ENCODE results near the gene NTRK3. TPM values are rescaled to one million over a fixed set of nuclear protein-coding genes. Genes with fewer than 3 reads are reported as not detected.

NTRK3 gene
- total and polyA plus RNA-seq, 2 of the 13 experiments (the other 11 are each of a cell fraction or from before 2014, with no cell fraction given) = not detected

DNA sequence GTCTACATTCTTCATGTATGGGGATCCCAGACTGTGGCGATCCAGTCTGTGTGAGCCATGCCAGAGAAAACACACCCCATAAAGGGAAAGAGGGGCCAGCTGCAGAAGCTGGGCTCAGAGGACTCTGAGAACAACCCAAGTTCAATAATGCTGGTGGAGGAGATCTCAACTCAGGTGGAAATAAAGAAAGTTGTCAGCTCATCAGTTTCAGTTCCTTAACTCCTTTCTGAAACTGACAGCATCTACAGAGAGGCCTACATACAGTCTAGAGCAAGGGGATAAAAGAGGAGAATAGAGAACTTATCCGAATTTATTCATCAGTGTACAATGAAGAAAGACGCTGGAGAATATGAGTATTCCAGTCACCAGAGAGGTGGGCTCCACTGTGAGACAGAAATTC is 77.0 kb downstream of the NTRK3 start (continued):
- no peak for TF ChIP-seq SMARCE1 (IDR thresholded peaks at IDR 0.05; ENCODE audit: borderline replicate concordance)

DNA sequence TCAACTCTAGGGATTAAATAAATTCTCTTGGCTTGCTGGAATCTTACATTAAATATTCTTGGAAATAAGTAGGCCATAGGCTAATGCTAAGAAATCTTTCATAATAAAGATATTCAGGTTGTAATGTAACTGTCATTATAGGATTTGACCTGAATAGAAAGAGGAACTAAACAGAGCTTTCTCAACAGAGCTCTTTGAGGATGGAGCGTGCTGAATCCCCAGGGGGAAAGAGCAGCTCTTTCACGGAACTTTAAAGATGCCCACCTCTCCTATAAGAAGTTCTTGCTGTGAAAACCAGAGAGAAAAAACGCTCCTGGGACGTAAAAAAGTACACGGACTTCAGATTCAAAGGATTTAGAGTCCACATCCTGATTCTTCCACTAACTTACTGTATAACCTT is 77.9 kb downstream of the NTRK3 start:
- H3K27me3 ChIP-seq (ENCODE audit: control insufficient read depth in 1 of 2, insufficient read depth in 2 of 2, low read length in 2 of 2) = no peaks in the 10 kb centered on the region; a peak in 1 of 5 replicates
- DNase-seq (ENCODE audit: low spot score) = no peak
- ChIA-PET POLR2A (no interaction called here), CTCF (ENCODE audit: low intra/inter-chr PET ratio, low total read pairs) (no interaction called here)
- H2AFZ ChIP-seq (ENCODE audit: low read length) = no peak overlapping the region
- H3K9ac ChIP-seq (ENCODE audit: insufficient read depth, low read depth, low read length) = no peak overlapping the region
- in situ Hi-C loops (cut with HindIII; ENCODE audit: extremely low pct_ligation_motif_present, low pct_unique_long_range_greater_than_20kb) (no loop called here), intact Hi-C loops (cut with micrococcal nuclease; ENCODE audit: unreplicated experiment) (no loop called here)
- H3K36me3 ChIP-seq (replicated peaks in 1 of 2; ENCODE audit: control insufficient read depth in 1 of 2, insufficient read depth in 2 of 2, low read length in 2 of 2) = no peaks in the 10 kb centered on the region
- ATAC-seq = no peak
- no peaks in the 10 kb centered on the region for H3K4me1 ChIP-seq (ENCODE audit: insufficient read depth, low read length)
- no peak for FAIRE-seq
- H3K4me3 ChIP-seq (replicated peaks in 1 of 3; ENCODE audit: insufficient read depth in 1 of 3, low read depth in 2 of 3, low read length in 3 of 3) = no peak overlapping the region
- no TSS peak for BruUV-seq (replicated peaks)
- H3K4me2 ChIP-seq (ENCODE audit: low read depth, low read length) = no peak overlapping the region
- TF ChIP-seq SUZ12 (IDR thresholded peaks at IDR 0.05; ENCODE audit: low read depth, low read length) (no peak), ZNF773 (CRISPR knock-in tag; IDR thresholded peaks at IDR 0.05; ENCODE audit: borderline replicate concordance) (no peak), TBX3 (IDR thresholded peaks at IDR 0.05; ENCODE audit: borderline replicate concordance) (no peak), ZNF101 (CRISPR knock-in tag; IDR thresholded peaks at IDR 0.05; ENCODE audit: borderline replicate concordance, low read depth) (no peak), ZNF260 (CRISPR knock-in tag; IDR thresholded peaks at IDR 0.05; ENCODE audit: borderline replicate concordance, low read depth) (no peak), GTF2F1 (IDR thresholded peaks at IDR 0.05; ENCODE audit: low read length) (no peak), ZNF510 (CRISPR knock-in tag; IDR thresholded peaks at IDR 0.05; ENCODE audit: low read depth) (no peak), ZNF629 (CRISPR knock-in tag; conservative IDR thresholded peaks at IDR 0.05) (no peak), ZBTB43 (CRISPR knock-in tag; conservative IDR thresholded peaks at IDR 0.05) (no peak), ZNF780A (CRISPR knock-in tag; IDR thresholded peaks at IDR 0.05) (no peak), STAT6 (CRISPR knock-in tag; IDR thresholded peaks at IDR 0.05; ENCODE audit: borderline replicate concordance) (no peak), TBL1XR1 (IDR thresholded peaks at IDR 0.05; ENCODE audit: borderline replicate concordance, low read length, partially characterized antibody) (no peak), ZNF781 (CRISPR knock-in tag; IDR thresholded peaks at IDR 0.05; ENCODE audit: borderline replicate concordance, not compliant biosample characterization) (no peak), ZNF44 (CRISPR knock-in tag; IDR thresholded peaks at IDR 0.05) (no peak), ARHGAP35 (CRISPR knock-in tag; IDR thresholded peaks at IDR 0.05; ENCODE audit: borderline replicate concordance) (no peak)
- TF ChIP-seq, protein P1, sequence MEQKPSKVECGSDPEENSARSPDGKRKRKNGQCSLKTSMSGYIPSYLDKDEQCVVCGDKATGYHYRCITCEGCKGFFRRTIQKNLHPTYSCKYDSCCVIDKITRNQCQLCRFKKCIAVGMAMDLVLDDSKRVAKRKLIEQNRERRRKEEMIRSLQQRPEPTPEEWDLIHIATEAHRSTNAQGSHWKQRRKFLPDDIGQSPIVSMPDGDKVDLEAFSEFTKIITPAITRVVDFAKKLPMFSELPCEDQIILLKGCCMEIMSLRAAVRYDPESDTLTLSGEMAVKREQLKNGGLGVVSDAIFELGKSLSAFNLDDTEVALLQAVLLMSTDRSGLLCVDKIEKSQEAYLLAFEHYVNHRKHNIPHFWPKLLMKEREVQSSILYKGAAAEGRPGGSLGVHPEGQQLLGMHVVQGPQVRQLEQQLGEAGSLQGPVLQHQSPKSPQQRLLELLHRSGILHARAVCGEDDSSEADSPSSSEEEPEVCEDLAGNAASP (CRISPR knock-in tag; IDR thresholded peaks at IDR 0.05; ENCODE audit: borderline replicate concordance) = no peak
- WGBS (ENCODE audit: low lambda C conversion rate) = 2% methylated on average over 5 of the region's 5 CpGs
- no peaks in the 10 kb centered on the region for H4K20me1 ChIP-seq (ENCODE audit: insufficient read depth, low read length)
- no peaks in the 10 kb centered on the region for H3K9me3 ChIP-seq (ENCODE audit: low read length)
- H3K79me2 ChIP-seq (ENCODE audit: insufficient read depth, low read length) = no peaks in the 10 kb centered on the region
- H3K27ac ChIP-seq (ENCODE audit: extremely low read length, insufficient read depth, low read length) = no peak overlapping the region
